ENCODE data around the gene LRMDA. TPM values are rescaled to one million over a fixed set of nuclear protein-coding genes. Genes with fewer than 3 reads are reported as not detected.

The LRMDA gene
- total and polyA plus RNA-seq, 2 of the 4 experiments (the other 2 are of a cell fraction): 0.07 TPM; not detected in 1

DNA sequence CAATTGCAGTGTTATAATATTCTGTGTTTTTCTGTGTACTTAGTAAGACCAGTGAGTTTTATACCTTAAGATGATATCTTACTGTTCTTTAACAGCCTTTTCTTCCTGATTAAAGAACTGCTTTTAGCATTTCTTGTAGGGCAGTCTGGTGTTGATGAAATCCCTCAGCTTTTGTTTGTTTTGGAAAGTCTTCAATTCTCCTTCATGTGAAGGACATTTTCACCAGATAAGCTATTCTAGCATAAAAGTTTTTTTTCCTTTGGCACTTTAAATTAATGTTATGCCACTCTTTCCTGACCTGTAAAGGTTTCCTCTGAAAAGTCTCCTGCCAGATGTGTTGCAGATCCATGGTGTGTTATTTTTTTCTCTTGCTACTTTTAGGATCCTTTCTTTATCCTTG is 1059.8 kb downstream of the LRMDA start:
- TF ChIP-seq, protein P1, sequence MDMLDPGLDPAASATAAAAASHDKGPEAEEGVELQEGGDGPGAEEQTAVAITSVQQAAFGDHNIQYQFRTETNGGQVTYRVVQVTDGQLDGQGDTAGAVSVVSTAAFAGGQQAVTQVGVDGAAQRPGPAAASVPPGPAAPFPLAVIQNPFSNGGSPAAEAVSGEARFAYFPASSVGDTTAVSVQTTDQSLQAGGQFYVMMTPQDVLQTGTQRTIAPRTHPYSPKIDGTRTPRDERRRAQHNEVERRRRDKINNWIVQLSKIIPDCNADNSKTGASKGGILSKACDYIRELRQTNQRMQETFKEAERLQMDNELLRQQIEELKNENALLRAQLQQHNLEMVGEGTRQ (IDR thresholded peaks at IDR 0.05; ENCODE audit: low read depth, low read length): no peak
- no peak for TF ChIP-seq FOS (IDR thresholded peaks at IDR 0.05; ENCODE audit: low read depth, low read length)
- no peak for TF ChIP-seq CTCF (conservative IDR thresholded peaks at IDR 0.05; ENCODE audit: low read depth, low read length)
- no peak for TF ChIP-seq RAD21 (IDR thresholded peaks at IDR 0.05; ENCODE audit: low read length)
- no peak for TF ChIP-seq BHLHE40 (IDR thresholded peaks at IDR 0.05; ENCODE audit: low read depth, low read length)
- no peak for TF ChIP-seq NFE2L2 (IDR thresholded peaks at IDR 0.05; ENCODE audit: low read depth, low read length)
- no peak for TF ChIP-seq CEBPB (IDR thresholded peaks at IDR 0.05; ENCODE audit: low read depth, low read length)
- TF ChIP-seq CHD1 (IDR thresholded peaks at IDR 0.05; ENCODE audit: low read depth, low read length): no peak
- TF ChIP-seq MAFK (IDR thresholded peaks at IDR 0.05; ENCODE audit: low read depth, low read length): no peak
- no peak for TF ChIP-seq MAZ (IDR thresholded peaks at IDR 0.05; ENCODE audit: borderline replicate concordance, low read depth, low read length)
- no peak for TF ChIP-seq SMC3 (IDR thresholded peaks at IDR 0.05; ENCODE audit: low read depth, low read length)
- TF ChIP-seq POLR2A (IDR thresholded peaks at IDR 0.05; ENCODE audit: low read depth, low read length): no peak
- TF ChIP-seq, protein P2, sequence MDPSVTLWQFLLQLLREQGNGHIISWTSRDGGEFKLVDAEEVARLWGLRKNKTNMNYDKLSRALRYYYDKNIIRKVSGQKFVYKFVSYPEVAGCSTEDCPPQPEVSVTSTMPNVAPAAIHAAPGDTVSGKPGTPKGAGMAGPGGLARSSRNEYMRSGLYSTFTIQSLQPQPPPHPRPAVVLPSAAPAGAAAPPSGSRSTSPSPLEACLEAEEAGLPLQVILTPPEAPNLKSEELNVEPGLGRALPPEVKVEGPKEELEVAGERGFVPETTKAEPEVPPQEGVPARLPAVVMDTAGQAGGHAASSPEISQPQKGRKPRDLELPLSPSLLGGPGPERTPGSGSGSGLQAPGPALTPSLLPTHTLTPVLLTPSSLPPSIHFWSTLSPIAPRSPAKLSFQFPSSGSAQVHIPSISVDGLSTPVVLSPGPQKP (IDR thresholded peaks at IDR 0.05; ENCODE audit: borderline replicate concordance, low read depth, low read length): no peak
- no peak for TF ChIP-seq RCOR1 (IDR thresholded peaks at IDR 0.05; ENCODE audit: insufficient replicate concordance, low read length)
- TF ChIP-seq MXI1 (IDR thresholded peaks at IDR 0.05; ENCODE audit: borderline replicate concordance, low read depth, low read length): no peak
- no peak for TF ChIP-seq RFX5 (IDR thresholded peaks at IDR 0.05; ENCODE audit: low read depth, low read length)
- Histone ChIP-seq H4K5ac (ENCODE audit: low read depth, low read length) (no peak overlapping the region), H2BK15ac (ENCODE audit: low read depth, low read length) (no peak overlapping the region), H3K9ac (ENCODE audit: low read depth, low read length) (no peak overlapping the region), H3K79me1 (ENCODE audit: low read depth in 1 of 2, low read length in 2 of 2) (no peaks in the 10 kb centered on the region), H3K56ac (ENCODE audit: extremely low read depth, insufficient read depth, low read length) (no peak overlapping the region), H3K36me3 (ENCODE audit: control insufficient read depth, insufficient read depth, low read length) (no peaks in the 10 kb centered on the region), H2BK120ac (ENCODE audit: low read depth, low read length) (no peak overlapping the region), H2AFZ (replicated peaks; ENCODE audit: low read length, poor library complexity) (no peak overlapping the region), H3K4ac (ENCODE audit: low read depth, low read length) (no peak overlapping the region), H3K9me1 (ENCODE audit: insufficient read depth, low read length) (no peaks in the 10 kb centered on the region), H2BK20ac (ENCODE audit: low read depth, low read length) (no peak overlapping the region), H2BK5ac (ENCODE audit: low read depth, low read length, poor library complexity, severe bottlenecking) (no peak overlapping the region), H3K23ac (ENCODE audit: low read depth, low read length) (no peak overlapping the region), H2AK5ac (ENCODE audit: low read depth, low read length) (no peak overlapping the region), H3K27me3 (ENCODE audit: control insufficient read depth, insufficient read depth, low read length) (no peaks in the 10 kb centered on the region), H3K9me3 (ENCODE audit: control insufficient read depth, insufficient read depth, low read length) (peaks cover 9% of the 10 kb centered on the region), H3K4me3 (ENCODE audit: insufficient read depth, low read depth, low read length) (no peak overlapping the region), H3K14ac (replicated peaks; ENCODE audit: low read depth, low read length) (no peak overlapping the region), H3K4me1 (ENCODE audit: control insufficient read depth, insufficient read depth, low read length) (no peaks in the 10 kb centered on the region), H4K8ac (ENCODE audit: low read depth in 2 of 2, low read length in 2 of 2) (no peak overlapping the region), H2AK9ac (replicated peaks; ENCODE audit: low read depth, low read length, poor library complexity) (no peak overlapping the region), H3K27ac (ENCODE audit: insufficient read depth, low read length) (no peak overlapping the region), H4K20me1 (ENCODE audit: insufficient read depth, low read length) (no peaks in the 10 kb centered on the region), H3K4me2 (ENCODE audit: low read depth, low read length) (no peak overlapping the region), H3K18ac (ENCODE audit: low read depth, low read length) (no peak overlapping the region), H4K91ac (ENCODE audit: insufficient read depth, low read depth, low read length) (no peak overlapping the region)
- POLR2A ChIA-PET (ENCODE audit: unreplicated experiment): no interaction called here
- ATAC-seq (ENCODE audit: low read depth): no peak
- CTCF ChIA-PET: no interaction called here
- no peak for DNase-seq
- in situ Hi-C loops (cut with MboI; ENCODE audit: low sequenced_read_pairs) (no loop called here), intact Hi-C loops (cut with micrococcal nuclease) (no loop called here), dilution Hi-C loops (cut with HindIII; ENCODE audit: low sequenced_read_pairs, unreplicated experiment) (no loop called here)
- BruUV-seq (replicated peaks): no TSS peak

Measured in IMR-90 (cell line).